Measurements from ENCODE around the gene CCRL2. TPM values are rescaled to one million over a fixed set of nuclear protein-coding genes. Genes with fewer than 3 reads are reported as not detected.

Gene CCRL2
- total RNA-seq, 1 donor from 2014 or later: 1.2 TPM

Other genes with a start within 250 kb of the CCRL2 start
- gene CCR1, start 198.9 kb upstream of the CCRL2 start, total RNA-seq: 3.2 TPM
- gene CCR3, start 164.8 kb upstream of the CCRL2 start, total RNA-seq: 0.49 TPM
- 2.9 TPM for gene CCR2, start 53.1 kb upstream of the CCRL2 start, total RNA-seq
- gene CCR5, start 36.3 kb upstream of the CCRL2 start, total RNA-seq: 0.10 TPM
- gene LTF, start 57.6 kb downstream of the CCRL2 start, total RNA-seq: 60.7 TPM
- gene RTP3, start 90.7 kb downstream of the CCRL2 start, total RNA-seq: not detected
- gene LRRC2, start 159.0 kb downstream of the CCRL2 start, total RNA-seq: 2.8 TPM
- not detected for gene FAM240A, start 205.3 kb downstream of the CCRL2 start, total RNA-seq

Measured in skin of body (tissue), 1 donor.